ENCODE results near the gene DOK7.

- TF ChIP-seq CSRNP3 (CRISPR knock-in tag; IDR thresholded peaks at IDR 0.05) (no peak), PATZ1 (CRISPR knock-in tag; IDR thresholded peaks at IDR 0.05; ENCODE audit: borderline replicate concordance) (no peak), ZNF70 (CRISPR knock-in tag; IDR thresholded peaks at IDR 0.05) (no peak), TOX (CRISPR knock-in tag; IDR thresholded peaks at IDR 0.05; ENCODE audit: borderline replicate concordance) (no peak), OSR1 (CRISPR knock-in tag; IDR thresholded peaks at IDR 0.05) (no peak), ZFP3 (CRISPR knock-in tag; IDR thresholded peaks at IDR 0.05) (no peak), TCF4 (CRISPR knock-in tag; IDR thresholded peaks at IDR 0.05; ENCODE audit: borderline replicate concordance) (no peak), ZFP30 (CRISPR knock-in tag; IDR thresholded peaks at IDR 0.05) (no peak), CREB5 (CRISPR knock-in tag; IDR thresholded peaks at IDR 0.05; ENCODE audit: low read depth) (no peak), CSDC2 (CRISPR knock-in tag; IDR thresholded peaks at IDR 0.05) (no peak), ESRRG (CRISPR knock-in tag; IDR thresholded peaks at IDR 0.05) (no peak), ZC3H10 (CRISPR knock-in tag; IDR thresholded peaks at IDR 0.05) (no peak)
These were observed 12.5 kb upstream of the DOK7 start for GRCh38 chr4:3450643-3451042.
